Measurements from ENCODE around the gene LRRC8D.
A peak's percentile ranks its signal among the peaks of the same experiment; 100 is the strongest.

Gene LRRC8D

DNA sequence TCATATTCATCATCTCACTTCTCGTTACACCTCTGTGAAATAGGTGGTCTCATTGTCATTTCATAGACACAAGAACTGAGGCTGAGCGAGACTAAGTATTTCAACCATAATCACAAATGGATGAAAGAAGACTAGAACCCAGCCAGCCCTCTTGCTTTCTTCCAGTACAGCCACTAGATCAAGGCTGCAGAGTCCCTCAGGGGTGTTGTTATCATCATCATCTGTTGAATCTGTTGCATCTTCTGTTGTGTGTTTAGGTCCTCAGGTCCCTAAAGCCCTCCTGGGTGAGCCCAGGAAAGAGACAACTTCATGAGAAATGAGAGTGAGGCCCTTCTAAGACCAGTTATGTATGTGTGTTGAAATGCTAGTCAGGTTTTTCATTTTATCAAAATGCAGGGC, 87.4 kb downstream of the LRRC8D start:
- H3K4me3 ChIP-seq (ENCODE audit: low read length) = no peak overlapping the region
- DNase-seq (ENCODE audit: low read depth) = no peak
- TF ChIP-seq, protein P1, sequence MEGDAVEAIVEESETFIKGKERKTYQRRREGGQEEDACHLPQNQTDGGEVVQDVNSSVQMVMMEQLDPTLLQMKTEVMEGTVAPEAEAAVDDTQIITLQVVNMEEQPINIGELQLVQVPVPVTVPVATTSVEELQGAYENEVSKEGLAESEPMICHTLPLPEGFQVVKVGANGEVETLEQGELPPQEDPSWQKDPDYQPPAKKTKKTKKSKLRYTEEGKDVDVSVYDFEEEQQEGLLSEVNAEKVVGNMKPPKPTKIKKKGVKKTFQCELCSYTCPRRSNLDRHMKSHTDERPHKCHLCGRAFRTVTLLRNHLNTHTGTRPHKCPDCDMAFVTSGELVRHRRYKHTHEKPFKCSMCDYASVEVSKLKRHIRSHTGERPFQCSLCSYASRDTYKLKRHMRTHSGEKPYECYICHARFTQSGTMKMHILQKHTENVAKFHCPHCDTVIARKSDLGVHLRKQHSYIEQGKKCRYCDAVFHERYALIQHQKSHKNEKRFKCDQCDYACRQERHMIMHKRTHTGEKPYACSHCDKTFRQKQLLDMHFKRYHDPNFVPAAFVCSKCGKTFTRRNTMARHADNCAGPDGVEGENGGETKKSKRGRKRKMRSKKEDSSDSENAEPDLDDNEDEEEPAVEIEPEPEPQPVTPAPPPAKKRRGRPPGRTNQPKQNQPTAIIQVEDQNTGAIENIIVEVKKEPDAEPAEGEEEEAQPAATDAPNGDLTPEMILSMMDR (conservative IDR thresholded peaks at IDR 0.05; ENCODE audit: low read depth, low read length) = no peak

DNA sequence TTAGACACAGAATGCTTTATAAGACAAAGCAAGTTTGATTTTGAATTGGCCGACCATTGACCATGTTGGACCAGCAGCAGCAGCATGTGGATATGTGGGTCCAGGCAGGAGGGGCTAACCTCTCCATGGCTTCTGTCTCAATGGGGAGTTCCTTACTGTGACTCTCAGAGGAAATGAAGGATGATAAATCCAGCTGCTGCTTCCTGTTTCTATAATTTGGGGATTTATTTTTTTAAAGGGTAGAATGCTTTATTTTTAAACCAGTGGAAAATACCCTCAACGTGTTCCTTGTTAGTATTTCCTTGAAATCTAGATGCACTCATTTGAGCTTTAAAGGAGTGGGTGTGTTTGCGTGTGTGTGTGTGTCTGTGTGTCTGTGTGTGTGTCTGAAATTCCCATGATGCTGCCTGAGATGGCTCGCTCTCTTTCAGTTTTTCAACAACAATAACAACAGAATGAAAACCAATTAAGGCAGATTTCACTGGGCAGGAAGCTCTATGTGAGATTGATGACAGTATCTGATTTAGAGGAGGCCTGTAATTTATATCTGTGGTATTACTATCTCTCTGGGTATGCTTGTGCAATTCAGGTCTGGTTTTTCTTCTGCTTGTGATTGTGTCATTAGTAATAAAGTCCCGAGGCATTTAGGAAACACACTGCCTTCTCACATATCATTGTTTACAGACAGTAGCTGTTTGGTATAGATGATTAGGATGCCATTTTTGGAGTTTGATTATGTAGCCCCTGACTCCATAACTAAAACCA, 88.0 kb downstream of the LRRC8D start:
- H3K4me3 ChIP-seq (ENCODE audit: low read length) = no peak overlapping the region
- DNase-seq (ENCODE audit: low read depth) = no peak
- TF ChIP-seq, protein P1 (conservative IDR thresholded peaks at IDR 0.05; ENCODE audit: low read depth, low read length) = no peak

DNA sequence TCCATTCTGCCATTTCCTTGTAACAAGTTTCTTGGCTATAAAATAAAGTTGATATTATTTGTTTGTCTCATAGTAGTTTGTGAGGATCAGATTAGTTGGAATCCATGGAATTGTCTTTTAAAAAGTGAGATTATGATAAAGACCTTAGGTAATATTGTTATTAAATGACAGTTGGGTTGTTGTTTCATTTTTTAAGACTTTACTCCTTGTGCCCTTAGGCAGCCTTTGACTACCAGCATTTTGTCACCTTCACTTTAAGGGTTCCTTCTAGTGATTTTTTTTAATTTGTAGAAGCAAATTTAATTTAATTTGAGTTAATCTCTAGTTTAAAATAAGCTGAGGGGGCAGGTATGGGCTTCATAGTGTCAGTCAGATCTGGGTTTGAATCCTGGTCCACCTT, 89.4 kb downstream of the LRRC8D start:
- no peak for DNase-seq (ENCODE audit: low read depth)
- TF ChIP-seq, protein P1 (conservative IDR thresholded peaks at IDR 0.05; ENCODE audit: low read depth, low read length) = no peak
- H3K4me3 ChIP-seq (ENCODE audit: low read length) = no peak overlapping the region

DNA sequence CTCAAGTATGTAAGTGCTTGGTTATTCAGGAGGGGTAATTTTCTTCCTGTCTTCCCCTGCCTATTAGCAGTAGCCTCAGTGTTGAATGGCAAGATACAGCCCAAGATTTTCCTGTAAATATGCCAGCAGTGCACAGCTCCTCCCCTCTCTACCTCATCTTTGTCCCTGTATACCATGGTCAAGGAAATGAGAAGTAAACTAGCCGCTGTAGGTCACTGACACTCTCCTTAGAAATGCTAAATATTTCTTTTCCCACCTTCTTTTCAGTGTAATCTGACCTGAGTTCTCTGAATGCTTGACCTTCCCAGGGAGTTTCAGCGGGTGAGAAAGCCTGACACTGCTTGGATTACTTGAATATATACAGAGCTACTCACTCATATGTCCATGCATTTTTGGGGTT, 89.9 kb downstream of the LRRC8D start:
- H3K4me3 ChIP-seq (ENCODE audit: low read length) = no peak overlapping the region
- peak; percentile 70 for DNase-seq (ENCODE audit: low read depth)
- TF ChIP-seq, protein P1 (conservative IDR thresholded peaks at IDR 0.05; ENCODE audit: low read depth, low read length) = no peak

DNA sequence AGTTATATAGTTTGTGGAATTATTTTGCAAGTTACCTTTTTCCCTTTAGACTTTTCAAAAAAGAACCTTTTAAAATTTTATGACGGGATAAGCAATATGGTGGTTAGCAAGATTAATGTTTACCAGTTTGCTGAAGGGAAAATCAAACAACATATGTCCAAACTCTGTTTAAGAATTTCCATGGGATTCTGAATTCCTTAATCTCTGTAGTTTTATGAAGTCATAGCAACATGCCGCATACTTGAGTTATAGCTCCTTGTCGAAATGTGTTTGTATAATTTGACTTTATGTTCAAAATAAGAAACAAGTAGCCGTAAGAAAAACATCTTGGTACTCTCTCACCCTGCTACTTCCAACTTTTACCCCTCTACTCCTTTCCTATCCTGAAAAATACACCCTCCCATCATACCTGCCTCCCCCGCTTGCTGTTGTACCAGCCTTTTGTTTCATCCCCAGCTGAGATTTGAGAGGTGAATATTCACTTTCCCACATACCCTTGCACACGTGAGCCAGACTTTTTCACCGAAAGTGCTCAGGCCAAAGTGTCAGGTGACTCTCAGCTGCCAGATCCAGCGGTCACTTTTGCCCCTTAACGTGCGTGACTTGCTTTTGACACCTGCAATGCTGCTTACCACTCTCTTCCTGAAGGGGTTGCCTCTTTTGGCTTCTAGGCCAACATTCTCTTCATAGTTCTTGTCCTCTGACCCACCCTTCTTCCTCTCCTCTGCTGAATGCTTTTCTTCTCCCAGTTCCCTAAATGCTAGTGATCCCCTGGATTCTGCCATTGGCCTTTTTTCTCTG, 90.6 kb downstream of the LRRC8D start:
- no peak overlapping the region for H3K4me3 ChIP-seq (ENCODE audit: low read length)

DNA sequence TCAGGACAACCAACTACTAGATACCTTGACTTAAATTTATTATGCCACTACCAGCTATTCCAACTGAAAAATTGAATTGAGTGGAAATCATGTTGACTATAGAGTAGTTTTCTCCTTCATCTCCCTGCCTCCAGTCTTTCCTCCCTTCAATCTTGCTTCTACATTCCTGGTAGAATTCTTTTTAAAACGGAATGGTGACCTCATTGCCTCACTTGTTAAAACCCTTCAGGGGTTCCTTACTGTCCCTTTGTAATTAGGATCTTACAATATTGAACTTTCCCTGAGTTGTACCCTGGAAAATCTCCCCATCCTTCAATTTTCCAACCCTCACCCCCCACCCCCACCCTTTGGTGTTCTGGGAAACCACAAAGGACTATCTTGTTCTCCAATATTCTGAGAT, 91.2 kb downstream of the LRRC8D start:
- no peak overlapping the region for H3K4me3 ChIP-seq (ENCODE audit: low read length)
- TF ChIP-seq, protein P1 (conservative IDR thresholded peaks at IDR 0.05; ENCODE audit: low read depth, low read length) = no peak
- no peak for DNase-seq (ENCODE audit: low read depth)

More for the DNA sequence above, 90.6 kb downstream of the LRRC8D start:
- TF ChIP-seq, protein P1 (conservative IDR thresholded peaks at IDR 0.05; ENCODE audit: low read depth, low read length) = no peak
- DNase-seq (ENCODE audit: low read depth) = peak; percentile 24
